ENCODE results near the gene SLC4A4.

SLC4A4 gene

GRCh38 chr4:71549516-71550160, 210.8 kb downstream of the SLC4A4 start:
- DNase-seq, result no peak

- no peak for DNase-seq
Observed at GRCh38 chr4:71550220-71551165, 211.7 kb downstream of the SLC4A4 start.

GRCh38 chr4:71553605-71554004, 214.8 kb downstream of the SLC4A4 start:
- DNase-seq, result peak; percentile 2 to 8

GRCh38 chr4:71554025-71554424, 215.2 kb downstream of the SLC4A4 start:
- DNase-seq, result no peak

- DNase-seq, result no peak
Observed at GRCh38 chr4:71558248-71558647, 219.4 kb downstream of the SLC4A4 start.

- no peak for DNase-seq
Observed at GRCh38 chr4:71559957-71560571, 221.2 kb downstream of the SLC4A4 start.

- DNase-seq, result no peak
Observed at GRCh38 chr4:71564775-71565174, 226.0 kb downstream of the SLC4A4 start.

GRCh38 chr4:71566856-71567255, 228.0 kb downstream of the SLC4A4 start:
- DNase-seq, result no peak

- DNase-seq, result no peak
Observed at GRCh38 chr4:71568131-71568530, 229.3 kb downstream of the SLC4A4 start.

- DNase-seq, result no peak
Observed at GRCh38 chr4:71570492-71570891, 231.7 kb downstream of the SLC4A4 start.

- DNase-seq, result no peak
Observed at GRCh38 chr4:71571346-71571745, 232.5 kb downstream of the SLC4A4 start.

GRCh38 chr4:71583971-71584370, 245.2 kb downstream of the SLC4A4 start:
- DNase-seq, result no peak

GRCh38 chr4:71584585-71584984, 245.8 kb downstream of the SLC4A4 start:
- no peak for DNase-seq

GRCh38 chr4:71586087-71586763, 247.4 kb downstream of the SLC4A4 start:
- DNase-seq, result no peak

- no peak for DNase-seq
Observed at GRCh38 chr4:71587995-71588394, 249.2 kb downstream of the SLC4A4 start.

- no peak for DNase-seq
Observed at GRCh38 chr4:71592793-71593192, 254.0 kb downstream of the SLC4A4 start.

- DNase-seq, result no peak
Observed at GRCh38 chr4:71593311-71593710, 254.5 kb downstream of the SLC4A4 start.

- DNase-seq, result peak; percentile 22 to 42
Observed at GRCh38 chr4:71595576-71596108, 256.8 kb downstream of the SLC4A4 start.

GRCh38 chr4:71599578-71599977, 260.8 kb downstream of the SLC4A4 start:
- no peak for DNase-seq

GRCh38 chr4:71602289-71602900, 263.6 kb downstream of the SLC4A4 start:
- DNase-seq, result no peak

GRCh38 chr4:71604785-71605184, 266.0 kb downstream of the SLC4A4 start:
- no peak for DNase-seq

- no peak for DNase-seq
Observed at GRCh38 chr4:71607109-71607508, 268.3 kb downstream of the SLC4A4 start.

All from NCI-H2081 (cell line).